GM19193 (cell line): ENCODE measurements around the gene EXT2.

ENCODE experiments used
- POLR2A ChIP-seq: IDR thresholded peaks from 4 replicates; pipeline ENCODE4 v1.6.1; 2011; ENCODE audit not compliant: insufficient read depth, insufficient read length; ENCODE audit errors: extremely low read depth

EXT2 gene

DNA sequence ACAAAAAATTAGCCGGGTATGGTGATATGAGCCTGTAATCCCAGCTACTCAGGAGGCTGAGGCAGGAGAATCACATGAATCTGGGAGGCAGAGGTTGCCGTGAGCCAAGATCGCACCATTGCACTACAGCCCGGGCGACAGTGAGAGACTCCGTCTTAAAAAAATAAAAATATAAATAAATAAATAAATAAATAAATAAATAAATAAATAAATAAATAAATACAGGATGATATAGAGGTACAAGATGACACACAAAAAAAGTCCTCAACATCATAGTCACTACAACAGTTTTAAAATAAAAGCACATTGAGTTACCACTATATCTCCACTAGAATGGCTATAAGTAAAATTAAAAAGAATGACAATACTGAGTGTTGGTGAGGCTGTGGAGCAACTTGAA is 116.7 kb downstream of the EXT2 start:
- TF ChIP-seq POLR2A, result no peak

DNA sequence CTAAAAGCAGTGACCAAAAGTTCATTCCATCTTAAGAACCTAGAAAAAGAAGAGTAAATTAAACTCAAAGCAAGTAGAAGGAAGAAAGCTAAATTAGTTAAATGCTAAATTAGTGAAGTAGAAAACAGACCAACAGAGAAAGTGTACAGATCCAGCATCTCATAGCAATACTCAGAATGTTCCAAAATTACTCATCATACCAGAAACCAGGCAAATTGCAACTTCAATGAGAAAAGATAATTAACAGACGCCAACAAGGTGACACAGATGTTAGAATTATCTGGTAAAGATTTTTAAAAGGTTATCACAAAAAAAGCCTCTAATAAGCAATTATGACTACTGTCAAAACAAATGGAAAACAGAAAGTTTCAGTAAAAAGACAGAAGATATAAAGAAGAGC is 117.7 kb downstream of the EXT2 start:
- no peak for TF ChIP-seq POLR2A

DNA sequence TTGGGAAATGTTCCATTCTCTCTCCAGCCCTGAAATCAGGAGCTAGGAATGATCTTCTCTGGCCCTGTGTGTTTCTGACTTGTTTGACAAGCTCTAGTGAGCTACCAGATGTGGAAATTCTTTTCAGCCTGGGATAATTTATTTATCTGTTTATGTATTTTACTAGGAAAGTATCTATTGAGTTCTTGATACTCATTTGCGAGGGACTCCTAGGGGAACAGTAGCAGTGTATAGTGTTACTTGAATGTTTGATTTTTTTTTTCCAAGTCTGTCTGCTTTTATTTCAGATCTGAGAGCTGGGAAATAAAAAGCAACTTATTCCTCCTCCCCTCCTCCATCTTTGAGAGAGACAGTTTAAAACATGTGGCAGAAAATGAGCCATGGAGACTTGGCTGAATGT is 122.0 kb downstream of the EXT2 start:
- TF ChIP-seq POLR2A, result no peak

DNA sequence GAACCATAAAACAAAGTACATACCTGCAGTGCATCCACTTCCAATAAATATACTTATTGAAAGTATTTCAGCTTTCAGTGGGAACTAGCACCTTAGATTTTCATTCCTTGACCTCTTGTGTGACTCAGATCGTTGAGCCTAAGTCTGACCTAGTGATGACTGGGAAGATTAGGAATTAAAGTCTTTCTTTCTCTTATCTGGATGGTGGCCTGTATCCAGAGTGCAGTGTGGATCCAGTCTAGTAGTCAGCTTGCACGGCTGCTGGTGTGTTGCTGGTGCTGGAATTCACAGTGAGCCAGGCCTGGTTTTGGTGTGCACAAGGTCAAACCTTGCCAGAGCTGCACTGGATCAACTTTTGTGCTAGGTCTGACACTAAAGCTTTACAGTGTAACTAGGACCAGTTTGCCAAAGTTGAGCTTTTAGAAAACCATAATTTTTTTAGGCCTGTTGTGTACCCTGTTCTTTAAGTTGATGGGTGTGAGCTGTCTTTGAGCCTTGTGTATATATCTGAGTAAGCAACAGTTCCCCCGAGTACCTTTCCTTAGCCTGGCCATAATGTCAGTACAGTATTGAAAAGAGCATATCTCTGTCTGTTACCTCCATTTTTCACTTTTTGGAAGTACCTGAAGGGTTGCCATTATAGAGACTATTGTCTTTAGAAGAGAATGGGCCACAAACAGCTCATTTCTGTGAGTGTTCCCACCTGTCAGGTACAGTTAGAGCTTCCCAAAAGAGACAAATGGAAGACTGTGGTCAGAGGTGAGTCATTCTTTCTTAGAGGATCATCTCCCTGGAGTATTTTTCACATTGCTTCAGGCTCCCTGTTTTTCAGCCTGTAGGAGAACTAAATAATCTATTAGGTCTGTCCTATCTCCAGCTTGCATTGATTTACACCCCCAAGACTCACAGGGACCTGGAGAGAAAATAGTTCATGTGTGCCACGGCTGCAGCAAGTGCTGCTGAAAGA is 124.6 kb downstream of the EXT2 start:
- no peak for TF ChIP-seq POLR2A

DNA sequence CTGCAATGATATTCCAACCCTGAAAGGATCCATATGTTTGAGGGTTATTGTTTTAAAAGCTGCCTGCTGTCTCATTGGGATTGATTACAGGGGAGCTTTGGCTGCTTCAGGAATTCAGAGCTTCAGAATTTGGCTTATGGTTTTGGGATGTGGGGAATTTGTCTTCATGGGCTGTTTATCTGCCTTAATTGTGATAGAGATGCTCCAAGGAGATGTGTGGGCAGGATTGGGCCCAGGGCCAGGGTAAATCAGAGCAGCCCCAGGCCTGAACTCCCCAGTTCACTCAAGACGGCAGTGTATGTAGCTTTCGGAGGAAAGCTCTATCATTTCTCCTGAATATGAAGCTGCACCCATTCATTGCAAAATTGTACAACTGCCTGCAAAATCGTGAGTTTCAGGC is 126.0 kb downstream of the EXT2 start:
- no peak for TF ChIP-seq POLR2A

DNA sequence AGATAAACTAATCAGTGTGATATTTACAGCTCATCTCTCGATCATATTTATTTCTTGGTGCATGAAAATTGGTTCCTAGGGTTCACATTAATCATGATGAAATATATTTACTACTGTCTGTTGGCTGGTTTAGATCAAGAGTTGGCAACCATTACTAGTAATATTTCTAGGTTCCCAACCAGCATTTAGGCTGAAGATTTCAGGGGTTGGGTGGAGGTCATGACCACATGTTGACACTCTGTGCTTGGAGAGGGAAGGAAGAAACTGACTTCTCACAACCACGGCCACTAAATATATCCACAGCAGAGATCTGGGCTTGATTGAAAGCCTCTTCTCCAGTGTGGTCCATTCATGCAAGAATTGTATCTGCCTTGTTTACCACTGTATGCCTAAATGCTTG is 126.5 kb downstream of the EXT2 start:
- TF ChIP-seq POLR2A, result no peak

DNA sequence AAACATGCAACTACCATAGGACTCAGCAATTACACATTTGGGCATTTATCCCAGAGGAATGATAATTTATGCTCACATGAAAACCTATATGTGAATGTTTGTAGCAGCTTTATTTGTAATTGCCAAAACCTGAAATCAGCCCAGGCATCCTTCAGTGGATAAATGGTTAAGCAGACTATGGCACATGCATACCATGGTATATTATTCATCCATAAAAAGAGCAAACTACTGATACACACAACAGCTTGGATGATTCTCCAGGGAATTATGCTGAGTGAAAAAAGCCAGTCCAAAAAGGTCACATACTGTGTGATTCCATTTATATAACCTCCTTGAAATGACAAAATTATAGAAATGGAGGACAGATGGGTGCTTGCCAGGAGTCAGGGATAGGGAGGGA is 127.8 kb downstream of the EXT2 start:
- TF ChIP-seq POLR2A, result no peak

DNA sequence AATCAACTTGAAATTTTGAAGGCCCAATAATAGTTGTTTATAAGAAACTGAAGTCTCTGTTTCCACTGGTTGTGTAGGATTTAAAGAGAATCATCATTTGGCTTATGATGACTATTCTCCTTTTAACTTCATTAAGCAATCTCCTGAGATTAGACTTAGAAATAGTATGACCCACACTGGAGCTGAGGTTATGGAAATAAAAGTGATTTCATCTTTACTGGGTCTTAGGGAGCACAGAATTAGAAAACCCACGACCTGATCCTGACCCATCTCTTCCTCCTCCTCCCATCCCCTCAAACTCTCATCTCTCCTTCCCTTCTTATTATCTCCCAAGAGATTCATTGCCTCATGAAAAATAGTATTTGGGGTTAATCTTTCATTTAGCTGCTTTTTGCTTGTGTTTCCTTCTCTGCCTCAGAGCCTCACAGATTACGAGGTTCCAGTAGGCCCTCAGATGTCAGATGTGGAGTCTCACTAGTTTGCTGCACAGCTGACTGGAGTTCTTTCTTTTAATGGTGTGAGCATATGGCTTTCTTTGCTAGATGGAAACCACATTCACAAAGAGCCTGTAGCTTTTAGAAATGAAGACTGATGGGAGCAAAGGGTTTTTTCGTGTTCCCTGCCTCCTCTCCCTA is 129.5 kb downstream of the EXT2 start:
- TF ChIP-seq POLR2A, result no peak

DNA sequence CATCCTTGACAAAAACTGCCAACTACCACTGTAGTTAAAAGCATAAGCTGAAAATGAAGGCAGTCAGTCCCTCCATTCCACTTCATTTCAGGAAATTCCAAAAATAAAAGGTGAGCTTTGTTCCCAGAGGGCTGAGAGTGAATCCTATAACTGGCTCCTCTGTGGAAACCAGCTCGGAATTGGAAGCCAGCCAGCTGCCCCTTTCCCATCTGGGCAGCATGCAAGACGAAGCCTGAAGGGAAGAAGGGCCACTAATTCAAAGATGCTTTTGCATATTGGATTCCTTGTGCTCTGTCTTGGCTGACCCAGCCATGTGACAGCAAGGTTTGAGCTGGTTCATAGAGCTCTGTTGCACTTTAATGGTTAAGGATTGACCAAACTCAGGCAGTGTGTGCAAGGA is 131.0 kb downstream of the EXT2 start:
- TF ChIP-seq POLR2A, result no peak

DNA sequence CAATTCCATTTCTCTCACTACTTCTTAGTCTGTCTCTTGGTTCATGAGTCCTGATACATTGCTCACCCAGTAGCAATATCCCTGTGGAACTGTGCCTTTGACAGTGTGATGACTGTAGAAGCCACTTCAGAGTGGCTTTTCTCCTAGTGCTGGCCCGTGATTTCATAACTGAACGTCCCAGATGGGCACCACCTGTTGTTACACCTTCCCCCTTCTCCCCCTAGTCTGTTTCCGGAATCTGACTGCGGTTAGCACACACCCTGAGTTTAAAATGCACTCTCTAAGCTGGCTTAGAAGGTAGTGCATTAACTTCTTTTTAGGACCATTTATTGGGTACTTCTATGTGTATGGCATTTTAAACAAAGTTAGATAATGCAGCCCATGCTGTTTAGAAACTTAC is 131.5 kb downstream of the EXT2 start:
- TF ChIP-seq POLR2A, result no peak

DNA sequence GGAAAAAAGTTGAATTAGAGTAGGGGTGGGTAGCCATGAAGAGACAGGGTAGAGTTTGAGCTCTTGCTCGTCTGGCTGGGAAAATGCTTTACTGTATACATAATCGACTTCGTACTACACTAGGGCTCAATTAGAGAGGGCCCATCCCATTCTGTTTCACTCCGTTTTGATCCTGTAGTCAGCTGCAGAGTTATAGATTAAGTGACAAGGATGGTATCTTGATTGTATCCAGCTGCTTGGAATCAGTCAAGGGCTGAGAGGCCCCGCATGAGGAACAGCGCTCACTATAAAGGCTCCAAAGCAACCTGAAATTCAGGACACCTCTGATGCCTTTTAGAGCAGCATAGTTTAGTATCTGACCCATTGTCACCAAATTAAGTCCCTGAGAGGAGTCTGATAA is 132.9 kb downstream of the EXT2 start:
- TF ChIP-seq POLR2A, result no peak

DNA sequence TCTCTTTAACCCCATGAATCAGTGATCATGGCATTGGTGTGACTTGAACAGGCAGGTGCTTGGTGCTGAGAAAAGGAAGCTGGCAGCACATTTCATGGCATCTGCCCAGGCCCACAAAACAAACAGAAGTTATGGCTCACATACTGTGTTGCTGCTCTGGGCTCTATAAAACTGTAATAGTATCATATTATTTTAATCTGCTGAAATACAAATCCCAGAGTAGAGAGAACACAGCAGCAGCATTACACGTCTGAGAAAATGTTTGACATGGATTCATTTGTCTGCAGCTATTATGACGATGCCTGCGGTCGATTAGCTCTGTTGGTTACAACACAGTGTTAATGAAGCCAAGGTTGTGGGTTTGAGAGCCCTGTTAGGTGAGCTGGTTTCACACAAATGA is 133.6 kb downstream of the EXT2 start:
- TF ChIP-seq POLR2A, result no peak

DNA sequence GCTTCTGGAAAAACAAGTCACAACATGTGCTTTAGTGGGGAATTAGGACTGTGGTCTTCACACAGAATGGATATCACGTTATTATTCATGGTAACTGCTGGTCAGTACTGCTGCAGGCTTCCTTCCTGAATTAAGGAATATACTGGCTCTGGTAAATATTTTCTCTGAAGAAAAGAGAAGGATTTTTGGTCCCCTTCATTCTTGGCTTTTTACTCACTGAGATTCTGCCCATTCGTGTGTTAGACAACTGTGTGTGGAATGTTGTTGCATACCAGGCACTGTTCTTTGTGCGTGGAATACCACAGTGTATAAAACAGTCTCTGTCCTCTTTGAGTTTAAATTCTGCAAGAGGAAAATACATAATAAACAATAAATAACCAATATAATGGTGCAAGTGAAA is 134.1 kb downstream of the EXT2 start:
- TF ChIP-seq POLR2A, result no peak

DNA sequence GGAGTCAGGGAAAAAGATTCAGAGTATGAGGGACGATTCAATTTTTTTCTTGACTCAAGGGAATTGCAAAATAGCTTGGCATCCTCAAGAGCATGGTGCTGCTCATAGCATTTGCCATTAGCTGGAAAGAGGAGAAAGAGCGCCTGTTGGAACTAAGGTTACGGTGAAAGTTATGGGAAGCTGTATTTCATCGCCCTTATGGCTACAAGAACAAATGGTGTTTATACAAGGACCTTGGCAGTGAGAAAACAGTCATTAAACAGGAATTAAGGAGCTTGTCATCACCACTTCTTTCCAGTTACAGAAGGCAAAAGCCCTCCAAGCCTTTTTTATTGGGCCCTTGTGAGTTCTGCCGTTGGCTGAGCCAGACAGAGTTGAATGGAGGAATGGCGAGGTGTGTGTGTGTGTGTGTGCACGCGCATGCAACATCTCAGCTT is 140.3 kb downstream of the EXT2 start:
- no peak for TF ChIP-seq POLR2A

DNA sequence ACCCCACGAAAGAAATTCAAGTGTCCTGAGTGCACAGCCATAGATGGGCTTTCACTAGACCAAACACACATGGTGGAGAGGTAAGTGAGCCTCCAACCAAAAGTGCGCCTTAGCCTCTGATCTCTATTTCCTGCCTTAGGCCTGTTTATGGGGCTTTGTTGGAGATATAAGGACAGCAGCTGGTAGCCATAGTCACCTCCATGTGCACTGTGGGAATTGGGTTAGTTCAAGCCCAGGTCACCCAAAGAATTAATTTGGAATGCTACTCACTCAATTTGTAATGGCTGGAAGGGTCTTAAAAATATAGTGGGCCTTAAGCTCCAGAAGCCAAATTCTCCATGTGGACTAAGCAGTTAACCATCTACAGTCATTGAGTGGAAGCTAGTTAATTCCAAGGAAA is 140.8 kb downstream of the EXT2 start:
- TF ChIP-seq POLR2A, result no peak

DNA sequence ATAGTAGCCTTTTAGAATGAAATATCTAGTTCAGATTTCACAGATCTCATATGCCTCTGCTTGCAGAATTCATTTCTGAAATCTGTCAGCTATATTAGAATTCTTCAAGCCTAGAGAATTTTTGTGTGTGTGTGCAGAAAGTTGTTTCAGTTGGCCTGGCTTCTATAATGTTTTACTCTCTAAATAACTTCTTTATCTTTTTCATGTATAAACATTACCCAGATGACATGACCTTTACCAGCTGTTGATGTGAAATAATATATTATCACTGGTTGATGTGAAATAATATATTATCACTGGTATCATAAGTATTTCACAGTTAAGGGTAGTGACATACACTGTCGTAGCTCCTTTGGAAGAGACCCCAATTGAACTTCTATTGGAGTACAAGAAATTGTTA is 141.7 kb downstream of the EXT2 start:
- TF ChIP-seq POLR2A, result no peak
